Effector CD4-positive, alpha-beta T cell (primary cell): Measurements from ENCODE around the gene TP53BP2.
"Not testable (repeated sequence)": the region's sequence is repeated elsewhere in the genome, so short reads cannot be mapped to it uniquely, and the experiment has no call there.

ENCODE experiments used
- DNase-seq: peaks from one replicate; pipeline ENCODE4 v3.0.0-alpha.2; 2020

Gene TP53BP2

DNA sequence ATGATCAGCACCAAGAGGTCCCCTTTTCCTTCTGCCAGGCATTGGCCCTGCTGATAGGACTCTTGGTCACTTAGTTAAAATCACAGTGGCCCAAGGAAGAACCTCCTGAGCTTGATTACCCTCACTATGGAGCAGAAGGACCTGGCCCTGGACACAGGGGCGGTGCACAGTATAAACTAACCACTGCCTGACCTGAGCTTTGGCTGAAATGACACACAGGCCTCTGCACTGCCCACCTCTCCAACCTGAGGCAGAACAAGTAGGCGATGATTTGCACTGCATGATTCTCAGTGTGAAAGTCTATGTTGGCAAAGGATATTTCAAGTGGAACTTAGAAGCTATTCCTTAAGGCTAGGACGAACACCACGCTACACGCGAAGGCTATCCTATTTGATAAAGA is 84.9 kb downstream of the TP53BP2 start:
- DNase-seq: no peak

DNA sequence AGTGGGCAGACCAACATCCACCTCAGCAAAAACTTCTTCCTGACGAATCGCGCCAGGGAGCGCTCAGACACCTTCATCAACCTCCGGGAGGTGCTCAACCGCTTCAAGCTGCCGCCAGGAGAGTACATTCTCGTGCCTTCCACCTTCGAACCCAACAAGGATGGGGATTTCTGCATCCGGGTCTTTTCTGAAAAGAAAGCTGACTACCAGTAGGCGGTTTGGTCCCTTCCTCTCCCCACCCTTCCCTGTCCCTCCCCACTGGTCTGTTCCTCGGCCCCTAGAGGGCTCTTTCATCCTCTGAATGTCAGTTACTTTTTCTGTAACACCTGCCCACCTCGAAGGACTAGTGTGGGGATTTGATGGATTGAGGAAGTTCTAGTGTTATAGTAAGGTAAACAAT is 86.5 kb downstream of the TP53BP2 start:
- no peak for DNase-seq

DNA sequence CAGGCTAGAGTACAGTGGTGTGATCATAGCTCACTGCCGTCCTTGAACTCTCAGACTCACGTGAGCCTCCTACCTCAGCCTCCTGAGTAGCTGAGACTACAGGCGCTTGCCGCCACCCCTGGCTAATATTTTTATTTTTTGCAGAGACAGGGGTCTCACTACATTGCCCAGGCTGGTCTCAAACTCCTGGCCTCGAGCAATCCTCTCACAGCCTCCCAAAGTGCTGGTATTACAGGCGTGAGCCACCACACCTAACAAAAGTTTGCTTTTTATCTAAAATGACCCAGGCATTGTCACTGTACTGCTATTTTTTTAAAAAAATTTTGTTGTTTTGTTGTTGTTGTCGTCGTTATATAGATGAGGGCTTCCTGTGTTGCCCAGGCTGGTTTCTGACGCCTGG is 87.0 kb downstream of the TP53BP2 start:
- DNase-seq: no peak

- no peak for DNase-seq
Observed at GRCh38 chr1:223756806-223757700, 88.7 kb downstream of the TP53BP2 start.

GRCh38 chr1:223755992-223756775 is 89.6 kb downstream of the TP53BP2 start:
- no peak for DNase-seq

DNA sequence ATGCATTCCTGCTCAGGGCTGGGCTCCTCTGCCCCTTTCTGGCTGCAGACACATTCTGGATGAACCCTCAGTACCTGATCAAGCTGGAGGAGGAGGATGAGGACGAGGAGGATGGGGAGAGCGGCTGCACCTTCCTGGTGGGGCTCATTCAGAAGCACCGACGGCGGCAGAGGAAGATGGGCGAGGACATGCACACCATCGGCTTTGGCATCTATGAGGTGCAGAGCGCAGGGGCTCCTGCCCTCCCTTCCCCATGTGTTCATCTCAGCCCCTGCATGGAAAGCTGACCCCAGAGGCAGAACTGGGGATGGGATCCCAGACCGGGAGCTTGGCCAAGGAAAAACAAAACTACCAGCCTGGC is 90.3 kb downstream of the TP53BP2 start:
- no peak for DNase-seq

DNA sequence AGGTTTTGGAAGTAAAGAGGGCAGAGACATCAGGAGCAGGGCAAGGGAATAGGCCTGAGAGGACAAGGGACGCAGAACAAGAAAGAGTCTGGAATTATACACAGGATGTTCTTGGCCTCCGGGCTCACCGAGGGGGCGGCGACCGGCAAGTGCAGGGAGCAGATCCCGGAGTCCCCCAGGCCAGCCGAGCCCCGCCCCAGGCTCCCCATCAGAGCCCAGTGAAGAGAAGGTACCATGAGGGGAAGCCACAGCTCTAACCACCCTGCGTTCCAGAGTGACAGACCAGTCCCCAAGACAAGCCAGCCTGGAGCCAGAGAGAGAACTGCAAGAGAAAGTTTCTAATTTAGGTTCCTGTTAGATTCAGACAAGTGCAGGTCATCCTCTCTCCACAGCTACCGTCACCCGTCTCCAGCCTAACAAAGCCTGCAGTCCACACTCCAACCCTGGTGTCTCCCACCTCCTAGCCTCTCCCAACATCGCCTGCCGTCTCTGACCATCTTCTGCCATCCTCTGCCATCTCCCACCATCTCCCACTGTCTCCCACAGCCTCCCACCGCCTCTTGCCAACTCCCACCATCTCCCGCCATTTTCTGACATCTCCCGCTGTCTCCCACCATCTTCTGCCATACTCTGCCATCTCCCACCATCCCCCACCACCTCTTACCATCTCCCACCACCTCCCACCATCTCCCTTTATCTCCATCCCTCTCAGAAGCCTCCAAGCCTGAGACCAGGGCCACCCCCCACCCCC is 90.9 kb downstream of the TP53BP2 start:
- no peak for DNase-seq

DNA sequence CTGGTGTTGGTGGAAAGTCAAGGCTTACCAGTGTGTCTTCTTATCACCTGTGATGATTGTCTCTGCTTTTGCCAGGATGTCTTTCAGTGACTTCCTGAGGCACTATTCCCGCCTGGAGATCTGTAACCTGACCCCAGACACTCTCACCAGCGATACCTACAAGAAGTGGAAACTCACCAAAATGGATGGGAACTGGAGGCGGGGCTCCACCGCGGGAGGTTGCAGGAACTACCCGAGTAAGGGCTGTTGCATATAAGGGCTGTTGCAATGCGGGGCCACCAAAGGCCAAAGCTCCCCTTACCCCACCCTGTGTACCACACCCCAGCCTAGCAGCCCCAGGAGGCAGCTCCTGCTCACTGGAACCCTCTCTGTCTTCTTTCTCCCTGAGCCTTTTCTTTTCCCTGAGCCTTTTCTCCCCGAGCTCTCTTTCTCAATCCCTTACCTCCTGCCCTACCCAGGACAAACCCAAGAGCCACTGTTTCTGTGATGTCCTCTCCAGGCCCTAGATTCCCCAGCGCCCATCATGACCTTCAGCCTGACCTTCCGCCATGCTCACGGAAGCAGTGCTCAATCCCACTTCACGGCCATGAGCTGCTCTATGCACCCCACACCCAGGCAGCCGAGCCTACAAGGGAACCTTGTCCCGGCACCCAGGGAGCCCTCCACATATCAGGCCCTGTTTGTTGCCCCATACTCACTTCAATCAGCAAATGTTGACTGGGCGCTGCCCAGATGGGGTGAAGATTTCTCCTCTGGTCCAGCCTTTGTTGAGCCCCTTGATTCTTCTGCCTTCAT is 92.8 kb downstream of the TP53BP2 start:
- DNase-seq: no peak

GRCh38 chr1:223751696-223752095 is 94.1 kb downstream of the TP53BP2 start:
- no peak for DNase-seq

- no peak for DNase-seq
Observed at GRCh38 chr1:223750730-223751570, 94.8 kb downstream of the TP53BP2 start.

DNA sequence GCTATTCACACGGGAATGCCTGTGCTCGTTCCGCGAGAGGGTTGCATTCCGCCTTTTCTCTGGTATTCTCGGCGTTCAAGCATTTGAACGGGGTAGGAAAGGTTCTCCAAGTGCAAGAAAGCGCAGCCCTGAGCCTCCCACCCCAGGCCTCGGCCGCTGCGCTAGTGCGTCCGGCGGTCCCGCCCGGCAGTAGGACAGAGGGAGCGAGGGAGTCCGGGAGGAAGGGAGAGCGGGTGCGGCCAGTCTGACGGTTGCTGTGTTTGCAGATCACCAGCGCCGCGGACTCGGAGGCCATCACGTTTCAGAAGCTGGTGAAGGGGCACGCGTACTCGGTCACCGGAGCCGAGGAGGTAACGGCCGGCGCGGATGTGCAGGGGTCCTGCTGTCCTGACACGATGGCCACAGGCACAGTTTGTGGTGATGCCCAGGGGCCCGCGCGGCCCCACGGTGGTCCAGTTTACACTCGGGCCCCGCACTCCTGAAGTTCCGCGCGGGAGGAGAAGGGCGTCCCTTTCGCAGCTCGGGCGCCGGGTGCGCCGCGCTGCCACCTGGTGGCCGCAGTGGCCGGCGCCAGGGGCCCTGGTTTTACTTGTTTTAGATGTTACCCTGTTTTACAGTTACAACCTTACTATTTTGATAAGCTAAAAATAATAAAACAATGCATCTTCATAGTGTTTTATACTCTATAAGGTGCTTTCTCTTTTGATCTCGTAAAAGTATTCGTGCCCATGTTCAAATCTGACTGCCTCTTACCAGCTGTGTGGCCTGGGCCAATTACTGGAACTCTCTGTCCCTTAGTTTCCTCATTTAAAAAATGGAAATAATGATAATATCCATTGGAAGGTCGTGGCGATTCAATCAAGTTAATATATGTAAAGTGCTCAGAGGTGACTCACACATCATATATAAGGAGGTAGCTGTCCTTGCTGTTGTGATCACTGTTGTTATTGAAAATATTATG is 96.7 kb downstream of the TP53BP2 start:
- DNase-seq: peak; percentile 54

DNA sequence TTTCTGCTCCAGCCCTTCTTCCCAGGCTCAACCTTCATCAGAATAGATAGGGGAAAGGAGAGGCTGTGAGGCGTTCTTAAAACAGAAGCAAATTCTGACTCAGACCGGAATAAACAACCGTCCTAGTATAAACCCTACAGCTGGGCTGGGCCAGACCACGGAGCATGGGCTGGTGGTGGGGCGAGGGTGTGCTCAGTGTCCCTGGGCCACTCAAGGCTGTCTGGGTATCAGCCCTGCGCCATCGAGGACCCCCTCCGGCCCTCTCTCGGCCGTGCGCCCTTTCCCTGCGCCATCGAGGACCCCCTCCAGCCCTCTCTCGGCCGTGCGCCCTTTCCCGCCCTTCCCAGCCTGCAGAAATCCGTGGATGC is 97.4 kb downstream of the TP53BP2 start:
- DNase-seq: no peak

GRCh38 chr1:223747838-223748335 is 97.9 kb downstream of the TP53BP2 start:
- DNase-seq: no peak

DNA sequence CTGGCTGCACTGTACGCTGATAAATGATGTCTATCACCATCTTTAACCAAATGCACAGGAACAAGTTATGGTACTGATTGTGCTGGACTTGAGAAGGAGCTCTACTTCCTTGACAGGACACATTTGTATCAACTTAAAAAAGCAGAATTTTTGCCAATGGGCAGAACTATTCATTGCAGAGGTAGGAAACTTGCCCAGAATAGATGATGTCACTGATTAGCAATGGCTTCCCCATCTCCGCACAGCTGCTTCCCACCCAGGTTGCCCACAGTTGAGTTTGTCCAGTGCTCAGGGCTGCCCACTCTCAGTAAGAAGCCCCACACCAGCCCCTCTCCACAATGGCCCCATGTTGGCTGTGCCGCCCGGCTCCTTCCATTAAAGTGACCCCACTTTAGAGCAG is 100.0 kb downstream of the TP53BP2 start:
- DNase-seq: no peak

DNA sequence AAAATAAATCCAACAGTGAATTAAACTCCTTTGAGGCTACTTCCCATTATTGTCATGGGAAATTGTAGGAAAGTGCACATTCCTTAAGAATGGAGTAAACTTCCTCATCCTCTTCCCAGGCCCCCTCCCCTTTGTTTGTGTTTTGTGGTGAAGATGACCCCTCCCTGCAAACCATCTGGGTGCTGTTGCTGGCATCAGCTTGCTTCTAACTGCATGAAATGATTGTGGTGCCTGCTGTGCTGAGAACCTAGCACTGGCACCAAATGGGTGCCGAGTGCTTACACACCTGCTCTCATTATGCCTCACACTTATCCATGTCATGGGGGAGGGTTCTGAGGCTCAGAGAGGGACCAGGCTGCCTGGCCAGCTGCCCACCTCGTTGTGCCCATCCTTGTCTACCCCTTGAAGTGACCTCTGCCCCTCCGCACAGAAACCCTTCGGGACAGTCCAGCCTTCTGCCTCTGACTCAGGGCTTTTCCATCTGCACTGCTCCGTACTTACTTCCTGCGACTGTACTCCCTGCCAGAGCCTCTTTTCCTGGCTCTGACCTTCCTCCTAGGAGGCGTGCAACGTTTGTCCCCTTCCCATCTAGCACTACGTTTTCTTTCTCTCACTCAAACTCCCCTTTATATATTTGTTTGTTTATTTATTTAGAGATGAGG is 102.8 kb downstream of the TP53BP2 start:
- no peak for DNase-seq

- DNase-seq: no peak
Observed at GRCh38 chr1:223741861-223742260, 103.9 kb downstream of the TP53BP2 start.

- not testable (repeated sequence) for DNase-seq
Observed at GRCh38 chr1:223740038-223740736, 105.6 kb downstream of the TP53BP2 start.

- no peak for DNase-seq
Observed at GRCh38 chr1:223739366-223740037, 106.2 kb downstream of the TP53BP2 start.
